GM19328 (cell line): ENCODE results near the gene PLAC1.

ENCODE experiments used
- ATAC-seq: cut with Tn5 transposase; IDR thresholded peaks from one replicate; pipeline ENCODE4 v1.9.1; 2021; ENCODE audit warnings: mild to moderate bottlenecking, moderate library complexity; ENCODE audit not compliant: unreplicated experiment

PLAC1 gene

DNA sequence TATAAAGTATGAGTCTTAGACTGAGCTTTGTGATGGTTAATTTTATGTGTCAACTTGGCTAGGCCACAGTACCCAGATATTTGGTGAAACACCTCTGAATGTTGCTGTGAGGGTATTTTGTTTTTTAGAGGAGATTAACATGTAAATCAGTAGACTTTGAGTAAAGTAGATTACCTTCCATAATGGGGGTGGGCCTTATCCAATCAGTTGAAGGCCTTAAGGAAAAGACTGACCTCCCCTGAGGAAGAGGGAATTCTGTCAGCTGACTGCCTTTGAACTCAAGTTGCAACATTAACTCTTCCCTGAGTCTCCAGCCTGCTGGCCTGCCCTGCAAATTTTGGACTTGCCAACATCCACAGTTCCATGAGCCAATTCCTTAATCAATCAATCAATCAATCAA, 66.0 kb downstream of the PLAC1 start:
- ATAC-seq = no peak

DNA sequence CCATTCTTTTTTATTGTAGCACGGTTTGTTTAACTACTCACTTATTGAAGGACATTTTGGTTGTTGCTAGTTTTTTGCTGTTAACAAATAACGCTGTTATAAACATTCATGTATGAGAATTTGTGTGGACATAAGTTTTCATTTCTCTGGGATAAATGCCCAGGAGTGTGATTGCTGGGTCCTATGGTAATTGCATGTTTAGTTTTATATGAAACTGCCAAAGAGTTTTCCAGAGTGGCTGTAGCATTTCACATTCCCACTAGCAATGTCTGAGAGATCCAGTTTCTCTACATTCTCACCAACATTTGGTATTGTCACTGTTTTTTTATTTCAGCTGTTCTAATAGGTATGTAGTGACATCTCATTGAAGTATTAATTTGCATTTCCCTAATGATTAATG, 66.8 kb downstream of the PLAC1 start:
- no peak for ATAC-seq

- ATAC-seq = no peak
Observed at GRCh38 chrX:134588806-134589205, 69.5 kb downstream of the PLAC1 start.

DNA sequence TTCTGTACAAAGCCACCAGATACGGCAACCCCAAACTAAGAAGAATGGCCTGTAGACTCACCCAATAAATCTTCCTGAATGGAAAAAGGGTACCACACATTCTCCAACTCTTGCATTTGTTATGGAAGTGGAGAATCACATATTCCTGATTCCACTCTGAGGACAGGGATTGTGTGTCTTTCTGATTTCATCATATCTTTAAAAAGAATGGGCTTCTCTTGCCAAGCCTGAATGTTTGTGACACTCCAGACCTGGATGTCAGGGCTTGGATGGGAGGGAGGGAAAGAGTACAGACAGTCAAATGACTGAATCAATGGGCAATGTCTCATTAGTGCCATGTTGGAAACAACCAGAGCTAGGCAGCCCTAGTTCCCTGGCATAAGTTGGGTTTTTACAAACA, 77.4 kb downstream of the PLAC1 start:
- ATAC-seq = no peak

GRCh38 chrX:134573683-134574035, 84.6 kb downstream of the PLAC1 start:
- no peak for ATAC-seq

- ATAC-seq = no peak
Observed at GRCh38 chrX:134572816-134573682, 85.2 kb downstream of the PLAC1 start.

DNA sequence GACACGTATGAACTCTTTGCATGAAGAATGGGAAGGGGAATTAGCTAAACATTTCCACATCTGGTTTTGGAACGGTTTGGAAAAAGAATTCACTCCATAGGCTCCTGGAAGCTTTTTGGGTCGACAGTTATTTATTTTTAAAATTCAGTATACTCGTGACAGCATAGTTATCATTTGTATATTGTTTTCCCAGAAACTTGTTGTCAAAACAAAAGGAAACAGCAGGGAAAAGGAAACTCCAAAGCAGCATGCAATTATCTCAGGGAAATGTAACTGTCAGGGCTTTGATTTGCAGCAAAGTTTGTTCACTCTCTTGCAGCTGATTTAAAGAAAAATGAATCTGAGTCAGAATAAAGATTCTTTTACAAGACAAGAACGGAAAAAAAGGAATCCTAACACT, 86.5 kb downstream of the PLAC1 start:
- no peak for ATAC-seq

DNA sequence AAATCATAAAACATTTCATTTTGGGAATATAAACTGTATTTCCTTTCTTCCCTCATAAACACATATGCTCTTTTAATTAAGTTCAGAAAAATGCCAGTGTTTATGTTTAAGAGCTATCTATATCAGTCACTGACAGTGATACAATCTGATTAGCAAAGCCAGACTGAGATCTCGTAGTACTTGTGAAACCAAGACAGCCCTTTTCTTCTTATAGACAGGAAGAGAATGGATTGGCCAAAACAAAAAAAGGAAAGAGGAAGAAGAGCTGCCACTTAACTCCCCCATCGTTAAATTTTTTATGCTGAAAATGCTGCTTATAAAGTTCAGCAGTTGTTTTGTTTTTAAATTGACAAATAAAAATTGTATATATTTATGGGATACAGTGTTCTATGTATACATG, 87.4 kb downstream of the PLAC1 start:
- ATAC-seq = no peak

DNA sequence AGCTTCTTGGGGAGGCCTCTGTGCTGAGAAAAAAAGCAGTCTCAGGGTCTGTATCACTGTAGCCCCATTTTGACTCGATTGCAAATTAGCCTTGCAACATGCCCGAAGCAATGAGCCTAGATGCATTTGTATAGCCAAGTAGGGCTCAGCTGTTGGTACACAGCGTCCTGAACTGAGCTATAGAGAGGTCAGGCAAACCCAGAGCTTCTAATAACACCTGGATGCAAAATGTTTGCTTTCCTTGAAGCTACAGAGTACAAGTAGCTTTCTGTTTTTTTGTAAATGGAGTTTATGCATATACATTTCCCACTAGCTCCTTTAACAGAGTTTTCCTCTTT, 87.8 kb downstream of the PLAC1 start:
- ATAC-seq = no peak

DNA sequence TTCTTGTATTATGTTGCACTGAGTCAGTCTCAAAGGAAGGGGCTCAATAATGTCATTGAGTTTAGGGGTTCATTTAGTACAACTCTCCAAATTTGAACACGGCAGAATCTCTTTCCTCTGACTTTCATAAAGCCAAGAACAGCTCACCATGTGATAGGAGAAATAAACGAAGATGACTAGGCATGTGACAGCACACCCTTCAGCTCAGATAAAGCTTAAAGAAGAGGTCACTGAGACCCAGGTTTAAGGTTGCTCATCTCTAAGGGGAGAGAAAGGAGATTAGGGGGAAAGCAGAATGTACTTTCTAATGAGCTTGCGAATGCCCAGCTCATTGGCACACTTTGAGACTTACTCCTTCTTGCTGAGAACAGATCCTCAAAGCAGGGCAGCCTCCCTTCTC, 89.0 kb downstream of the PLAC1 start:
- ATAC-seq = no peak

GRCh38 chrX:134568285-134569016, 89.8 kb downstream of the PLAC1 start:
- ATAC-seq = no peak

GRCh38 chrX:134566506-134566905, 91.8 kb downstream of the PLAC1 start:
- ATAC-seq = no peak

- no peak for ATAC-seq
Observed at GRCh38 chrX:134562002-134562401, 96.3 kb downstream of the PLAC1 start.

- ATAC-seq = no peak
Observed at GRCh38 chrX:134558133-134558532, 100.1 kb downstream of the PLAC1 start.

DNA sequence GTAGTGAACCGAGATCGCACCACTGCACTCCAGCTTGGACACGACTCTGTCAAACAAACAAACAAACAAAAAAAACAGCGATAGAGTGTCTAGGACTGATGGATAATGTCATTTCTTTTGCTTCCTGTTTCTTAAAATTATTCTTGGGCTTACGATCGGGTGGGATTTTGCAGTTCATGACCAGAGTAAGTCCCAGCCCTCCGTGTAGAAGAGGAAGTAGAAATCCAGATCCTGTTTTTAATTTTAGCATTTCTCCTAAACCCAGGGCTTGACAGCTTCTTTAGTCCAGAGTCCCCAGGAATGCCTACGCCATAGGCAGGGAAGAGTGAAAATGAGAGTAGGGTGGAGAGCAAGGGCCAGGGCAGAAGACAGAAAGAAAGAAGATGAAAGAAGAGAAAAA, 104.0 kb downstream of the PLAC1 start:
- no peak for ATAC-seq

DNA sequence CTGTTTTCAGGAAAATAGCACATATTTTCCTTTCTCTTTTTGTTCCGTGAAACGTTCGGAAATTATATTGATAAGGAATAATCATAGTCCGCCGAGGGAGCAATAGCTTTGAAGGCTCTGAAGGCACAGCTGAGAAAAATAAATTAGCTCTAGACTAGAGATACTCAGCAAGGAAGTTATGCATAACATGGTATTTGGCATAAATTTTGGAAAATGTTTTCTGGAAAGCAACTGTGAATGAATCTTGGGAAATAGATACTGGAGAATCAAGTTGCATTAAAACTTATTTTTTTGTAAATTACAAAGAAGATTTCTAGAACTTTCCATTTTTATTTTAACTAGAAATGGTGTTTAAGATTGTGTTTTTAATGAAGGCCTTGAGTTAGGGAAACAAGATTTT, 105.9 kb downstream of the PLAC1 start:
- ATAC-seq = no peak

DNA sequence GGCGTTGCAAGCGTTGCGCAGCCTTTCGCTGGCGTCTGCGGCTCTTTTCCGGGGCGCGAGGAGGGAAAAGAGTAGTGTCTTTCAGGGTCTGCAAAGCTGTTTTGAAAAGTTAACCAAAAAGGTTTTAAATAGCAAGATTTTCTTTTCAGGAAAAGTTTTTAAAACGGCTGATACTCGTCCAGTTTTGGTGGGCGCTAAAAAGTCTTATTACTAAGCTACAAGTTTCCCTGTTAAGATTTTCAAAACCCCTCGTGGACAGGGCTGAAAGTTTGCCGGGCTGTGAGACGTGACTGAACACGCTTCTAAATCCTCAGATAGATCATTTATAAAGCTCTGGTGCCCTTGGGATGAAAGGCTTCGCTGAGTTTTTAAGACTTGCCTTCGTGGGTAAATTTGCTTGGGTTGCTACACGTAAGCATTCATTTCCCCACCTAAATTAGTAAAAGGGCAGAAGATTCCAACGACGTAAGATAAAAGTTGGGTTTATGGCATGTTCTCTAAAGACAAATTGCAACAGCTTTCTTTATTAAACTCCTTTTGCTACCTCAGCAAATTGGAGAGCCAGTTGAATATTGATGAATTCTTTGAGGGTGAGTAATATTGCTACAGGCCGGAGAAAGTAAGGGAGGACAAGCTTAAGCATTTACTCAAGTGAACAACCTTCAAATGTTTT, 106.8 kb downstream of the PLAC1 start:
- no peak for ATAC-seq

- ATAC-seq = no peak
Observed at GRCh38 chrX:134548257-134549201, 109.7 kb downstream of the PLAC1 start.

DNA sequence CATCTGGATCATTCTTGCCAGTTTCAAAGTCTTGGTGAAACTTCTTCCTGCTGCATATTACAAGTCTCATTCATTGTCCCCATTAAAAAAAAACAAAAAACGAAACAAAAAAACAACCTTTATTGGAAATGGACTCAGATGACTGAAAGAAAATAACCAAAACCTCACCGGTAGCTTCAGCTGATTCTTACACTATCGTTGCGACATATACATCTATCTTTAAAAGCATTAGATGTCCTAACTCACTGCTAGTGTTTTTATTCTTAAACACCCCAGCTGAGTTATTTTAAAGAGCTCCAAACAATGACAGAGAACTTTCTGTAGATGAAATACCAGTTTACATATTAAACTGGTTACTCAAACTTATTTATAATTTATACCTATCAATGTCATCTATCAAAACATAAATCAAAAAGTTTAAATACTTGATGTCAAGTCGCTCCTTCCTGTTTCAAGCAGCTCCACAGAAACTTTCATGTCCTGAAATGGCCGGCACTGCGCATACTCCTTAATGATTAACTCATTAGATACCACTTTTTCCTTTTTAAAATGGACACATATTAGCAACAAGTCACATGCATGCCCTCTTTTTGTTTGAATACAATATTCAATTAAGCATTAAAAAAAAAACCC, 111.1 kb downstream of the PLAC1 start:
- no peak for ATAC-seq

- no peak for ATAC-seq
Observed at GRCh38 chrX:134546187-134546586, 112.1 kb downstream of the PLAC1 start.
